Measurements from ENCODE around the gene PSD.

- no peak for TF ChIP-seq CTCF (IDR thresholded peaks at IDR 0.05; ENCODE audit: insufficient read depth, low read length)
- no peak for TF ChIP-seq POLR2AphosphoS5 (IDR thresholded peaks at IDR 0.05; ENCODE audit: low read depth)
Observed at GRCh38 chr10:102419269-102420180, 940 bp upstream of the PSD start.
